GM18520 (cell line): ENCODE results near the gene DCTN3.

Experiments used
- ATAC-seq: cut with Tn5 transposase; IDR thresholded peaks from one replicate; pipeline ENCODE4 v1.9.1; 2021; ENCODE audit not compliant: unreplicated experiment

The DCTN3 gene

DNA sequence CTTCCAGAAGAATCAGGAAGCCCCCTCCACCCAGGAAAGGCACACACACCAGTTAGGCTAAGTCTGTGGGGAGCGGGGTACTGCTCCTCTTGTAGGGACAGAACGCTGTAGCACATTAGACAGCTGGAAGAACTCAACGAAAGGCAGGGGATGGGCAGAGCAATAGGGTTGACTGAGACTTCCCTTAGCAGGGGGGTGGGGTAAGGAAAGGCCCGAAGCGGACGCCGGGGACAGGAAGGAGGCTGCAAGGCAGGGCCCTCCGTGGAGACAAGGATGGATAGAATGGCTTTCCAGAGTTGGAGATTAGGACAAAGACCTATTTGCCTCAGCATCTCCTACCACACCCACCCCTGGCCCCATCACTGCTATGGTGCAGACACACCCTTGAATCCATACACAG, 45.1 kb downstream of the DCTN3 start:
- no peak for ATAC-seq

DNA sequence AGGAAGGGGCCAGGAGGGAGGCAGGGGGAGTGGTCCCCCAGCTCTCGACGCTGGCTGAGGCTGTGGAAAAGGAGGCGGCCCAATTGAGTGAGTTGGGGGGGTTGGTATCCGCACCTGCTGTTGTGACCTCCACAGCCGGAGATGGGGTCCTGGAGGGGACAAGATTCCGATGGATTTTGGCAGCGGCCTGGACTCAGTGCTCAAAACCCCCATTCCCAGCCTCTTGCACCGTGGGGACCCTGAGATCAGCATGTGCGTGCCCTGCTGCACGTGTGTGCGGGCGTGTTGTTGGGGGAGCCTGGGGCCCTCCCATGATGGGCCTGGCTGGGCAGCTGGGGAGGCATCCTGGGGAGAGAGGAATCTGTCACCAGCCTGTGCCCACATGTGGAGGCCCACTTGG, 45.7 kb downstream of the DCTN3 start:
- ATAC-seq: no peak

DNA sequence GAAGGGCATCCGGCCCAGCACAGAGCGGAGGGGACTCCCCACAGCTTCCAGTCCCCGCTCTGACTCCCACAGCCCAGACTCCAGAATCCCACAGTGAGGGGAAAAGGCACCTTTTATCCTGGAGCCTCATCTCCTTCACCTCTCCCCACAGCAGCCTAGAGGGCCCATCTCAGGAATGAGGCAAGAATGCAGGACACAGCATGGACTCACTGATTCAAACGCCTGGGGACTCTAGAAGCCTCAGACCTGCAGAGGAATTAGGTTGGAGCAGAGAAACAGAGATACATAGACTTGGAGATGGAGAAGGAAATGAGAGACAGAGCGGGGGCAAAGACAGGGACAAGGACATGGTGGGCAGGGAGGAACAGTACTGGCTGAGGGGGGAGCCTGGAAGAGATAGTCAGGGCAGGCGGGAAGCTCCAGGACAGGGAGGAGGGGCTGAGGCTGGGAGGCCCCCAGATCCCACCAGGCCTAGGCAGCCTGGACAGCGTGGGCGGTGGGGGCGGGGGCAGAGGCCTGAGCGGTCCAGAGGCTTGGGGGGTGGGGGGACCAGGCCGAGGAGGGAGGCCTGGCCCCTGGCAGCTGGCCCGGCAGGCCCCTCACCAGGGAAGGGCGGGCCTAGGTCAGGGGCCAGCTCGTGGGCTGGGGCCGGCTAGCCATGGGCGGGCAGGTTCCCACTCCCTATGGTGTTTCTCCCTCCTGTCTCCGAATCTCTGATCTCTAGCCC, 46.5 kb downstream of the DCTN3 start:
- no peak for ATAC-seq

DNA sequence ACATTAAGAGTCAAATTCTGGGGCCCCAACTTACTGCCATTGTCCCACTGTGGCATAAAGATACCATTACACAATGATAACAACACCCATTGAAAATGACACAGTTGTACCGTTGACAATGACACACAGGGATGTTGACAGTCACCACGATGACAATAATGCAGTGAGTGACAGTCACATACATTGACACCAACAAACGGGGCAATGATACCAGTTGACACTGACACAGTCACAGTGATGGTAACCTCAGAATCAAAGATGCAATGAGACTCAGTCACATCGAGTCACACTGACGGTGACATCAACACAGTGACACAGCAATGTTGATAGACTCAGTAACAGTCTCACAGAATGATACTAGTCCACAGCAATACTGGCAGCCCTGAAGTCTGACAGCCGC, 47.7 kb downstream of the DCTN3 start:
- ATAC-seq: no peak

DNA sequence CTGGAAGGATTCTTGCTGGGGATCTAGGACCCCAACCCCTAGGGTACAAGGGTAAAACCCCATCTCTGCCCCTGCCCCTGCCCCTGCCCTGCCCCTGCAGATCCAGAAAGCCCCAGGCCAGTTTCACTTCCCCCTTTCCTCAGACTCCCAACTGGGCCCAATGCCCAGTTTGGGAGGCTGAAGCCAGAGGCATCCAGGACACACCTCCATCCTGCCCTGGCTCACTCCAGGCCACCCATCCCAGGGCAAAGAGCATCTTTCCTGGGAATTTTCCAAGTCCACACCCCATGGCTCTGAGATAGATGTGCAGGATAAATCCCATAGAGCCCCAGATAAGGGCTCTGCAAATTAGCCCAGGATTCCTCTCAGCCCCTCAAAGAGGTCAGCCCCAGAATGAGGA, 48.2 kb downstream of the DCTN3 start:
- no peak for ATAC-seq

DNA sequence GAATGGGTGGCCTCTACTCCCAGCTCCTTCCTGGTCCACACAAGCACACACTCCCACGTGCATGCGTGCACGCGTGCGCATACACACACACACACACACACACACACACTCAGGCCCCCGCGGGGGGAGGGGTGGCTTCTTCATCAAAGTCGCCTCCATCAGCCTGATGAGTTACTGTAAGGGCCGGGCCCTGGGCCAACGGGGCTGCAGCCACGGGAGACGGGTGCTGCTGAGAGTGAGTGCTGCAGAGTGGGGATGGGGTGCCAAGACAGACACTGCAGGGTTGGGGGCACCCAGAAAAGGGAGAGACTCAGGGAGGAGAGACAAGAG, 48.8 kb downstream of the DCTN3 start:
- ATAC-seq: no peak

DNA sequence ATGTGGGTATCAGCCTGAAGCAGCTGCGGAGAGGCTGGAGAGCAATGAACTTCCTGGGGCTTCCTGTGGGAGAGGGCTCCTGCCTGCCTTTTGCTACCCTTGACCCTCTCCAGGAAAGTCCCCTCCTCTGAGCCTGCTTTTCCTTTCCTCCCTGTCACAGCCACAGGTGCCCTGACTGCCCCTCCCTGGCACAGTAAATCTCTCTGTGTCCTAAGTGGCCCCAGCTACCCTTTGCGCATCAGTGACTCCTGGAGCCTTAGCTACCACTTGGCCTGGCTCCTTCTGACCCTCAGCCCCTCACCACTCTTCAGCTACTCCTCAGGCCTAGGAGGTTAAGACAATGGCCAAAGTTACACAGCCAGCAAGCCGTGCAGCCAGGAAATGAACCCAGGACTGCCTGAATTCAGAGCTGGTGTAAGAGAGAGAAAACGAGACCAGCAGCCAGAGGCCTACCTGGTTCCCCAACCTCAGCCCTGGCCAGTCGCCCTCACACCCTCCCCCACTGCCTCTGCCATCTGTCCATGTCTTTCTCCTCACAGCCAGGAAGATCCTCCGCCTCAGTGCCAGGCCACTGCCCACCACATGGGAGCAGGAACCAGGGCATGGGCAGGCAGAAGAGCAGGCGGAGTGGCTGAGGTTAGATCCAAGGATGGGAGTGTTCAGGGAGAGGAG, 49.4 kb downstream of the DCTN3 start:
- no peak for ATAC-seq

DNA sequence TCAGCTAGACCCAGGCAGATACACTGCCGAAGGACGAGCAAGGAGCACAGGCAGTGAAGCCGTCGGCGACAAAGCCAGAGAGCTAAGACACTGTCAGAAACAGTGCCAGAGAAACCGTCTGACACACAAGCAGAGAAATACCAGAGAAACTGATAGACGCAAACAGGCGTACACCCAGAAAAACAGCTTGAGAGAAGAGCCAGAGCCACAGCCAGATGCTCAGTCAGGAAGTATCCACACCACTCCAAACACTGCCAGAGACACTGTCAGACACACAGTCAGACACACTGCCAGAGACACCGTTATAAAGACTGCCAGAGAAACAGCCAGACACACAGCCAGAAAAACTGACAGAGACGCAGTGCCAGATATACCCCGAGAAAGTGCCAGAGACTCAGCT, 49.9 kb downstream of the DCTN3 start:
- no peak for ATAC-seq

DNA sequence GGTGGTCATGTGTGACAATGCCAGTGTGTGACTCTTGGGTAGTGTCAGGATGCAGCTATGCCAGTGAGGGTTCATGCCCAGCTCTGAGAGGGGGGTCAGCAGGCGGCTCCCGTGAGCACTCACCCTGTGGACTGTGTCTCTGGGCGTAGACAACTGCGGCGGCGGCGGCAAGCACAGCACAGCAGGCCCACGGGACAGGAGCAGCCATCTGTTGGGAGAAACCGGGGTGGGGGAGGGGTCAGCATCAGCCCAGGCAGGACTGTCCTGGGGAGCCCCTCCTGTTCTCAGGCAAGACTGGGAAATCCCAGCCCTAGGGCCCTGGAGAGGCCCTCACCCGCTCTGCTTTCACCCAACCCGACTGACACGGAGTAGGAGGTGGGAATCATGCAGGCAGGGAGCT, 51.5 kb downstream of the DCTN3 start:
- no peak for ATAC-seq

DNA sequence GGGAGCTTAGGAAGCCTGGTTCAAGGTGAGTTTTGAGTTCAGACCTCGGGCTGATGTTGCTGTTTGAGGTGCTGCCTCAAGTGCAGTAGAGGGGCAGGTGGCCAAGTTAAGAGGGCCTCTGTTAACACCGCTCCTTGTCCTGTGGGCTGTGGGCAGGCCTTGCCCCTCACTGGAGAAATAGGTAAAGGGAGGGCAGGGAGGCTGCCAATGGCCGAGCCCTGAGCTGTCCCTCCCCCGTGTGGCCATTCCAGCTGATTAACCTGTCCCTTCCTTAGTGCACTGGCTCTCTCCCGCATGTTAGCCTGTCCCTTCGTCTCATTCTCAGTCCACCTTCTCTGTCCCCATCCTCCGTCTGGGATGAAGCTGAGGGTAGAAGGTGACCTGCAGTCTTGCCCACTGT, 52.2 kb downstream of the DCTN3 start:
- ATAC-seq: no peak

DNA sequence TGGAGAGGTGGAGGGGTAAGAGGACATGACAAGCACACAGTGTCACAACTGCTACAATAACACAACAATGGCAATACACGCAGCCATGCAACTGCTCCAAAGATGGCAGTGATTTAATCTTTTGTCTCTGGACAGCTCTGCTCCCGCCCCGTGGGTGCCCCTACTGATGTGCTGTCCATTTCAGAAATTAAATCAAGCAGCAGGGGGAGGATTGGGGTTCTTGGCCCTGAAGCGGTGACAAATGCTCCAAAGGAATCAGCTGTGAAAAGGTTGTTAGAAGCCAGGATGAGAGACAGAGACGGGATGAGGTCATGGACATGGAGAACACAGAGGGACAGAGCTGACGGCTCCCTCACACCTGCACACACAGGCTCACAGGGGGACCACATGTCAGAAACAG, 53.3 kb downstream of the DCTN3 start:
- ATAC-seq: no peak

DNA sequence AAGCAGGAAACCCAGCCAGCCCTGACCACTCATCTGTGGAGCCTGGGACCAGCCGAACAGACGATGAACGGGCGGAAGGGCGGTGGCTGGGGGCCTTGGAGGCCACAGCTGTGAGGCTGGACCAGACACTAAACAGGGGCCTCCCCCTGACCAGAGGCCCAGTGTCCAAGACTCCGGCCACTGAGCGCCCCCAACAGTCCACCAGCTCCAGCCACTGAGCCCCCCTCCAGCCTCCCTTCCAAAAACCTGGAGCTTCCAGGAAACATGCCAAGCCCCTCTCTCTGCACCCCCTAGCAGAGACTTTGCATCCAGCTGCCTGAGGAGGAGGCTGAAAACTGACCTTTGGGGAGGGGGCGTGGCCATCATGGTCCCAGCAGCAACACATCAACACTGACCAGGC, 54.0 kb downstream of the DCTN3 start:
- no peak for ATAC-seq

DNA sequence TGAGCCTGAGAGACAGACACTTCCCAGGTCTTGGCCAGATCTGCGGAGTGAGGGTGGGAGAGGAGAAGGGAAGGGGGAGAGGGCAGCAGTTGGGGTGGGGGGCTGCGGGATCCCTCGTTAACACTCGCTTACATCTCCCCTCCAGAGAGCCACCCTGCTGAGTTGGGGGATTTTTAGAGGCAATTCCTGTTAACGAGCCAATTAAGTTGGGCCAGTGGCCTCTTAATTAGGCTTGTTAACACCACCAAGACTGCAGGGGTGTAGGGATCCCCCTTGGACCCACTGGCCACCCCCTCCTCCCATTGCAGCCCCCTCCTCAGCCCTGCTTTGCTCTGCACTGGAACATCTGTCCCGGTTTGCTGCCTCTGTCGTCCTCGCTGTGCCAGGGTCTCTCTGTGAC, 54.4 kb downstream of the DCTN3 start:
- no peak for ATAC-seq

DNA sequence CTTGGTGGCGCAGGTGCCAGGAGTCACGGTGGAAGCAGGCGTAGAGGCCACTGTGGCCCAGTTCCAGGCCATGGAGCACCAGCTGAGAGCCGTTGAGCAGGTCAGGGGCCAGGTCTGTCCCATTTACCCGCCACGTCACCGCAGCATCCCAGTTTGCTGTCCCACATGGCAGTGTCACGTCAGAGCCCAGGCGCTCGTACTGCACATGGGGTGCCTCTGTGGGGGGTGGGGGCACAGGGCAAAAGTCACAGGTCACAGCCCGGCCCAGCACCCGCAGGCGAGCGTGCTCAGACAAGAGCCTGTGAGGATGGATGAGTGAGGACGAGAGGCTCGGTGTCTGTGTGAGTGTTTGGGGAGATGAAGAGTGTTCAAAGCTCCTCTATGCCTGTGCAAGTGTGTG, 55.7 kb downstream of the DCTN3 start:
- ATAC-seq: no peak
